NCI-H345 treated with DMSO at 0.1 percent for 48 hours (cell line): Measurements from ENCODE around the gene CPT2.

ENCODE experiments used
- DNase-seq: peaks from one replicate; lab custom pipeline; 2025; ENCODE audit not compliant: unreplicated experiment; lab: John Stamatoyannopoulos, UW

CPT2 gene

DNA sequence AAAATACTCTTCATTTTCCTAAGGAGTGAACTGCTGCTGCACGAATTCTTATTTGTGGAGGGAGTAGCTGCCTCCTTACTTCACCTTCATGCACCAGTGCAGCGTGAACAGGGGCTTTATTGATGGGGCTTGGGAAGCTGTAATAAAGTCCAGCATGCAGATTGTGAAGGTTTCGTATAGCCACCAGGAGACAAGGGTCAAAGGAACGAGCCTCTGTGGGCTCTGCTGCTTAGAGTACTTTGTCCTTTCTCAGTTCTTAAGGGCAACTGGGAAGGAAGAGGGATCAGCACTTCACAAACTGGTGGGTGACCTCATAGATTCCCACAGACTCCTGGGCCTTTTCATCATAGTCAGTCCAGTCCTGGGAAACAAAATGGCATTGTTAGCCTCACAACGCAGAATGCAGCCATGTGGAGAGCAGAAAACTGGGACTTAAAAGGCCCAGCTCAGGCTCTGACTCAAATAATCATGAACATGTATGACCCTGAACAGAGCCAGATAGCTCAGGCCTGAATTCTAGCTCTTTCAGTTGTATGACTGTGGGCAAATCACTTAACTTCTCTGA, 17.8 kb downstream of the CPT2 start:
- no peak for DNase-seq

DNA sequence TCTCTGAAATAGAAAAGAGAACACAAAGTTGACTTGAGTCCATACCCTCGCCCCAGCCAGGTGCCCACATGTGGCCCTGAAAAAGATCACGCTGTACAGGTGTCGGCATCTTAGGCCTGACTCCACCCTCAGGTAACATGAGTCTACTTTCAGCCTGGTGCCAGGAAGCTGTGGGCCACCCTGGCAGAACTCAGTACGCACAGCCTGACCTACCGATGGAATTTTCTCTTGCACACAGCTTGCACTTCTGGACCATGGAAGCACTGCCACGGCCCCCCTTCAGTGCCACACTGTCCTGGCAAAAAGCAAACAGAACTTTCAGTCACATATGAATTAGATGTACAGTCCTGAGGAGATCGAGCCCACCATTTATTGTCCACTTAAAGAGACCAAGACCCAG, 21.6 kb downstream of the CPT2 start:
- DNase-seq, result no peak

DNA sequence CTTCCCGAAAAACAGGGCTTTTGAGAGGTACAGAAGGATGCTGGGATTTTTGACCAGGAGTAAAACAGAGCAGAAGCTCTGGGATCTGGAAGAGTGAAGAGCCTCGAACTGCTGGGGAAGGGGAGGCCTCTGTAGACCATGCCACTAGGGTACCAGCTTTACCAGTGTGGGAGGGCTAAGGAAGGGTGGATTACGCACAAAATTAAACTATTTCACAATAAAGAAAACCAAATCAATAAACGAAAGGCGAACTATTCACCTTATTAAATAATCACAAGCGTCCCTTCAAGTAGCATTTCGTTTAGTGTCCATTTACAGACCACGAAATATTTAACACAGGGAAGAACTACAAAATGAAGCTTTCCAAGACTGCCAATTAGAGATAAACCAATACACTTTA, 23.1 kb downstream of the CPT2 start:
- no peak for DNase-seq

DNA sequence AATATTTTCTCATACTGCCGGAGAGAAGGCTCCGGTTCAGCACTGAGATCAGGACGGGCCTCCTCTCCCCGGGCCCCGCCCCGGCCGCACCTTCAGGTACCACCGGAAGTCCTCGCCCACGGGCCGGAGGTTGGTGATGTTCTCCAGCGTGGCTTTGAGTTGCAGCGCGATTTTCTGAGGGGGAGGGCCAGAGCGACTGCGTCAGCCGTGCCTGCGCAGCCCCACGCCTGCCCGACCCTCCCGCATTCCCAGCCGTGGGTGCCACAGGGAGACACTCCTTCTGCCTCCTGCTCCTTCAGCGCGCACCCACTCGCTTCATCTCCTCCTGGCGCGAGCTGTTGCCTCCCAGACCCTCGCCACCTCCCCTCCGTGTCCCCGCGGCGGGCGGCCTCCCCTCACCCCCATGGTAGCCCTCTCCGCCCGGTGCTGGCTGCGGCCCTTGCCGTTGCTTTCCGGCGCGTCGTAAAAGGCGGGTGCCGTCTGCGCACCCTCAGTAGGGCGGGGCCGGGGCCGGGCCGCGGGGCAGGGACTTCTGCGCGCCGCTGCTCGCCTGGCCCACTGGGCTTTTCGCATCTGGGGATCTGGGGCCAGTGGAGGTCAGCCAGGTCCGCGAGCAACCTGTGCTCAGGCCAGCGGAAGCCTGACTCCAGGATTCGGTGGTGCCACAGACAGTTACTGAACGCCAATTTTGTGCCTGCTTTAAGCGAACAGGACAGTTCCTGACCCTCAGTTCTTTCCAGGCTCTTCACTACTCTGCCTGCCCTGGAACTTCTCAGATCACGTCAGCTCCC, 23.7 kb downstream of the CPT2 start, which contains the start of gene CZIB:
Gene CZIB (minus strand): TSS at position 464 of the 791 bp plus-strand sequence. CDS start 59 bp downstream, at position 405.
- DNase-seq, result peak; percentile 92

DNA sequence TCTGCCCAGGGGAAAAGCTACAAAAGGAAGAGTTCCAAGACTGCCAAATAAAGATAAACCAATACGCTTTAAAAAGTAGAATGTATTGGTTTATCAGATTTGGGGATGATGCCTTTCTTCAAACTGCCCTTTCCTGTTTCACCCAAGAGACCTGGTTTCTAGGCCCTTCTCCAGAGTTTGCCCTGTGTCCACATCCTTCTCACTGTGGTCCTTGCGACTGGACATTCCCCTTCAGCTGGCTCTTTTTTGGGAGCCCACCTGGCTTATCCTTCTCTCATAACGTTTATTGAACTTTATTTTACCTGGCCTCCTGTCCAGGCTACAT, 24.3 kb downstream of the CPT2 start:
- DNase-seq, result no peak

DNA sequence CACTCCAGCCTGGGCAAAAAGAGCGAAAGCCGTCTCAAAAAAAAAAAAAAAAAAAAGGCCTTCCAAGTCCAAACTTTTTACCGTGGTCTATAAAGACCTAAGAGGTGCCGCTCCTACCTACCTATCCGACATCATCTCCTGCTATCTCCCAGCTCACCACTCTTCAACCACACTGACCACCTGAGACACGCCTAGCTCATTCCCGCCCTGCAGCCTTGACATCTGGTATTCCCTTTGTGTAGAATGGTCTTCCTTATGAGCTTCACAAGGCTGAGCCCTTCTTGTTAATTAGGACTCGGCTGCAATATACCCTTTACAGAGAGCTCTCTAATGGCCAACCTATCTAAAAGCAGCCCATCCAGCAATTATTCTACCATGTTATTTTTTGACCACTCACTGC, 41.0 kb downstream of the CPT2 start:
- no peak for DNase-seq

DNA sequence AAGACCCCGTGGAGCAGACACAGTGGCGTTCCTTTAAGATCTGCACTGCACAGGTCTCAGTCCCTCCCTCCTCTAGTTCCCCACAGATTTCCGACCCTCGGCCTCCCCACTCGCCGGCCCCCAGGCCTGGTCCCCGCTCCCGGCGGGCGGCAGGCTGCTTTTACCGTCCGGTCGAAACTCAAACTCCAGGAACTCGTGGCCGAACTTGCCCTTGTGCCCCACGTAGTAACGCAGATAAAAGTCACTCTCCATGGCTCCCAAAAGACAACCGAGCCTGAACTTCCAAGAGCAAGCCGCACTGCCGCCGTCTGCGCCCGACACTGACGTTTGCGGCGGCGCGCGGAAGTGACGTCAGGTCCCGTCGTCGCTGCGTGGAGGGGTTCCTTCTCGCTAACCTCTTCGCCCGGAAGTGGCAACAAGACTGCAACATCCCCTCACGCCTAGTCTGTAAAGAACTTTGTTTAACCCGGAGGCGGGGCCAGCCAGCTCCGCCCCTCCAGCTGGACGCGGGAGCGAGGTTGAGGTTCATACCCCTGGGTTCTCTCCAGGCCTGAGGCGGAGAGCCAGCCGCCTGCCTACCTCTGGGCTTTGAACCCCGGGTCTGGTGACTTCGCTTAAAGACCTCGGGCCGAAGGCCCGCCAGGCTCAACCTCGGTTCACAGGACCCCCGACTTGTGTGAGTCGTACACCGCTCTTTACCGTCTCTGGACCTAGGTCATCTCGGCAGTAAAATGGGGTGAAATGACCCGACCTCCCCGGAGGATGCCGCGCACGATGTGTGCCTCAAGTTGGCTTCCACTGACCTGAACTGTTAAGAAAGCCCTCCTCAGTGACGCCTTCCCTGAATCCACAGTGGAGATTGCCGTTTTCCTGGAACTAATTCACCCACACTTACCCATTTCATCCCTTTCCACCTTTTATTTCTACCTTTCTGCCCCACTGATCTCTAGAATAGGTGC, 41.9 kb downstream of the CPT2 start, which contains the start of gene MAGOH:
Gene MAGOH (minus strand): TSS at position 322 of the 959 bp plus-strand sequence. CDS start 70 bp downstream, at position 252.
- peak; percentile 82 for DNase-seq

DNA sequence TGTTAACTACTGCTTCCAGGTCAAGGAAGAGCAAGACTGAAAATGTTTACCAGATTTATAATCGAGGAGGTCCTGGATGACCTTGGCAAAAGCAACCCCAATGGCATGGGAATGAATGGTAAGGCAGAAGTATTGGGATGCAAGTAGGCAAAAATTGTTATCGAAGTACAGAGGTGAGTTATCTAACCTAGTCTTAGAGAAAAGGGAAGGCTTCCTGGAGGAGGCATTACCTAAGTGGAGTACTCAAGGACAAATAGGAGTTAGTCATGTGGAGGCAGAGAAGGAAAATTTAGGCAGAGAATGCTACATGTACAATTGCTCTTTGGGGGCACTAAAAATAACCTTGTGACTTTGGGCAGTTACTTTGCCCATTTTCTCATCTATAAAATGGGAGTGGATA, 45.2 kb downstream of the CPT2 start:
- no peak for DNase-seq

DNA sequence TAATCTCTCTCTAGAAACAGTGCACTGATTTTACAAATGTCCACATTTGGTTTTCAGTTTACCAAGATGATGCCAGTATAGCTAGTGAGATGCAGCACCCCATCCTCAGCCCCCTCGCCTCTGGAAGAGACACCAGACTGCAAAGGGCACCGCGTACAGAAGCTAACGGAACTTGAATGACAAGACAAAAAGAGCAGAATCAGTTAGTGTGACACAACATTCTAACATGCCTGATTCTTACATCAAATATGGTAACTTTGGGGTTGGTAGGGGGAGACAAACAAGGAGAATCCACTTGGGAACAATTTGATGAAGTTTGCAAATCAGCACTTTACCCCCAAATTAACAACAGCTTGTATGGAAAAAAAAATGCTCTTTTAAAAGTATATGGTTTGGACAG, 45.8 kb downstream of the CPT2 start:
- no peak for DNase-seq

DNA sequence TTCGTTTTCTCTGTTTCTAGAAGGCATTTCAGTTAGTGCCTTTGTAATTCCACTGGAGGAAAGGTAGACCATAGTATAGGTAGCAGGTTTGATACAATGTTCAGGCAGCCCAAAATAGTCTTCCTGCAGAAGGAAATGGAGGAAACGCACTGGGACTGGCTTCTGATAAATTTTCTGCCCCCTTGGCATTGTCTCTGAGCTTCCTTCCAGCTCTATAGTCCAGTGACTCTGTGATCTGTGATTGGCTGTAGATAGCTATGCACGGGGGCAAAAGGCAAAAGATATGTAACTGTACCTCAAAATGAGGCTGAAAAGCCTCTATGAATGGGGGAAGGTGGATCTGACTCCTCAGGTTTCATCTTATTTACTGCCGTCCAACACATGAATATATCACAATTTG, 47.5 kb downstream of the CPT2 start:
- no peak for DNase-seq

DNA sequence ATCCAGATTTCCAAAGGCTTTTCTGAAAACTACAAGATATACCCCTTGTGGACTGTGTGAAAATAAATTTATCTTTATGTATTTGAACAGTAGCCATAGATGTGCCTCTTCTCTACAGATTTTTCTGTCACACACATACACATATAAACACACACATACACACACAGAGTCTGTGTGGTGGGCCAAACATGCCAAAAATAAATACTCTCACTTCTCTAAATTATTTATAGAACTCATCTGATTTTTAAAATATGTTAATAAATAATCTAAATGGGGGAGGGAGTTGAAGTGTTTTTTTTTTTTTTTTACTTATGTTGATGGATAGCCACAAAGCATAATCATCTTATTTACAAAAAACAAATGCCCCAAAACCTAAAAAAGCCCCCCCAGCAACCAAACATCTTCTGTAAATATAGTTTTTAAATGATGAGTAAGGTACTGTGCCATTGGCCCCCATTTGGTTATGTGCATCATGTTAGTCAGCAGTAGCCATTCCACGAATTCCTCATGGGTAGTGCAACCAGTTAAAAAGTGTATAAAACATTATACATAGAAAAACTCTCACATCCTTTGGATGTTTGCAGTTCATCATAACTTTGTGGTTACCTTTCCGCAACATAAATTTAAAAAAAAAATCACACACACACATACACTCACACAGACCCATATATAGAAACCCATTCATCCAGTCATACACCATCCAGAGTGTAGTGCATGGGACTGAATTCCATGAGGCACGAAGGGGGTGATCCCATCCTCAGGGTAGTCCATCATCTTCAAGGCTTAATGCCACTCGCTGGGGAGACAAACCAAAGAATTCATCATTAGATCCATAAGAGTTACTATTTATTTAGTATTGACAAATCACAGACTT, 49.9 kb downstream of the CPT2 start:
- DNase-seq, result no peak

DNA sequence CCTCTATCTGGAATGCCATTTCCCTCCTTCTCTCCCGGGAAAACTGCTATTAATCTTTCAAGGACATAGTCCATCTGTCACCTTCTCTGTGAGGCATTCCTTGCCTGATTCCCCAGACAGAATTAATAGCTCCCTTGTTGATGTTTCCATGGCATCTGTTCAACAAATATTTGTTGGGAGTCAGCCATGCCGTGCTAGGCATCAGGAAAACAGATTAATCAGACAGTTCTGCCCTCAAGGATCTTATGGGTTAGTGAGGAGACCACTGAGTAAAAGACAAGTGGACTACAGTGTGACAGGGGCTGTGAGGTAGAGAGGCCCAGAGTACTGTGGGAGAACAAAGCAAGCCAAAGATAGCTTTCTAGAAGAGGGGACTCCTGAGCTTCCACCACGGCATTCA, 53.1 kb downstream of the CPT2 start:
- DNase-seq, result no peak

DNA sequence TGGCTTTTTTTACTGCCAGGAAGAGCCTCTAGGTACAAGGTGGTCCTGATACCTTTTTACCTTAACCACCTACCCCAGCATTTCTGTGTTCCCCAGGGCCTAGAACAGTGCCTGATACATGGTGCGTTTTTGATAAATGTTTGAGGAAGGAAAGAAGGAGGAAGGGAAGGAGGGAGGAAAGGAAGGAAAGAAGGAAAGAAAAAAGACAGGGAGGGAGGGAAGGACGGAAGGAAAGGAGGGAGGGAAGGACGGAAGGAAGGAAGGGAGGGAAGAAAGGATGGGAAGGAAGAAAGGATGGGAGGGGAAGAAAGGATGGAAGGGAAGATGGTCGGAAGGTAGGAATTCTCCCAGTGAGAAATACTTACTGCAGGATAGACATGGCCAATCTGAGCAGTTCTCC, 53.7 kb downstream of the CPT2 start:
- no peak for DNase-seq

DNA sequence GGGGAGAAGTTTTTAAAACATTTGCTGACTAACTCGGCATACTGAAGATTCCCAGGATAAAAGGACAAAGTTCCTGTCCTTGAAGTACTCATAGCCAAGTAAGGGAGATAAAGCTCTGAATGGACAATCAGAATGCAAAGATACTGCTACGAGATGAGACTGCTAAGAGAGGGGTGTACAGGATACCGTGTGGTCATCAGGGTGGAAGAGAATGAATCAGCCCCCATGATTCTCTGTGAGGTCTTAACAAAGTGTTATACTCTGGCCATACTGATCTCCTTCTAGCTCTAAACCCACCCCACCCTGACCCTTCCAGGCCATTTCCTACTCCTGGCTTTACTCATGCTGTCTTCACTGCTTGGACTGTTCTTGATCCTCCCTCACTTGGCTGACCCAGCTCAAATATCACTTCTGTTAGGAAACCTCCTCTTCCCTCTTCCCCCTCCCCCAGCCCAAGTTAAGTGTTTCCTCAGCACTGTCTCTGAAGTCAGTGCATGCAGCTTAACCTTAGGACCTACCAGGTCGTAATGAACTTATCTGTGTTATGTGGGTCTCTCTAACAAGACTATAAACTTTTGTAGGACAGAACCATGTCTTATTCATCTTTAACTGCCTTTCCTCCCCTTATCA, 57.5 kb downstream of the CPT2 start:
- DNase-seq, result no peak

DNA sequence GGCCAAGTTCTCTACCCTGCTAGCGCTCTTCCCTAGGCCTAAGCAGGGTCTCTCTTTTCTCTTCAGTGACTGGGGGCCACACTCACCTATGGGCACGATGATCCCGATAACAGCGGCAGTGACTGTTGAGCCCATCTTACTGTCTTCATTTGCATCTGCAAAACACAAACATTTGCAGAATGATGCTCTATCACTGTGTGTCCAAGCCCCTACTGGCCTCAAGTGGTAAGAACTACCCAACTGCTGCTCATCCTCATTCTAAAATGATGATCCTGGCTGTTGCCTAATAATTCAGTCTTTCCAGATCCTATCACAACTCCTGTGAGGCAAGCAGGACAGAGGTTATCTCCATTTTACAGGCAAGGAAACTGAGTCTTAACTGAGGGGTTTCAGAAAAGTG, 58.4 kb downstream of the CPT2 start:
- DNase-seq, result no peak

DNA sequence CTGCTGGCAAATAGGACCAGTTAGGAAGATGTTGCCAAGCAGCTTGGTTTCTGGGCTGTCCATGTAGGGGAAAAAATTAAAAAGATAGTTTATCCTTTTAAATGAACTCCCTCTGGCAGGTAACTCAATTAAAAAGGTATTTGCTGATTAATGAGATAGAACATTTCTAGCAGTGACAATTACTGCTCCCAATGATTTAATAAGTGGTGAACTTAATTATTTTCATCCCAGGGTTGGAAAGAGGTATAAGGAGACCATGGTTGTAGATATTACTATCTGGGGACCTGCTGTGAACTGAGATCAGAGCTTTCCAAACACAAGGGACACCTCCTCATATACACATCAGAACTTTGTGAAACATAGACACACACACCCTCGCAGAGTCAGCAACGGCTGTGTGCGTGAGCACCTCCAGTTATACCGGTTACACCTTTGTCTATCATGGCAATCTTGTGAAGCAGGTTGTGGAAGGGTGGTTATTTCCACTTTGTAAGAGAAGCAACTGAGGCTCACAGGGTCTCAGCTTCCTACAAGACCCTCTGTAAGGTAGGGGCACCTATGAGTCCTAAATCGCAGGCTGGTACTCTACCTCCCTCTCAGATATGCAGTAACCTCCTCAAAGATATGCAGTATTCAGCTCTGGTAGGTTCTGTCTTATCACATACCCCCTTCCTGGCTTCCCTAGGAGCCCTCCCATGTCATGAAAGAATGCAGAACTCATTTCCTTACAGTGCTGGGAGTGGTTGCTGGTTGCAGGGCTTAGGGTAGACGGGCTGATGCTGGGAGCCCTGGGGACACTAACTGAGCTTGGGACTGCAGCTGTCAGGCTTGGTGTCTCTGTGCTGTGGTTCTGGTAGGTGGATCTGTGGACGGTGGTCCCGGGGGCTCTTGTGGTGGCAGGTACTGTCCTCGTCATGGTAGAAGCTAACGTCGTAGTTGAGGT, 60.2 kb downstream of the CPT2 start:
- DNase-seq, result no peak

DNA sequence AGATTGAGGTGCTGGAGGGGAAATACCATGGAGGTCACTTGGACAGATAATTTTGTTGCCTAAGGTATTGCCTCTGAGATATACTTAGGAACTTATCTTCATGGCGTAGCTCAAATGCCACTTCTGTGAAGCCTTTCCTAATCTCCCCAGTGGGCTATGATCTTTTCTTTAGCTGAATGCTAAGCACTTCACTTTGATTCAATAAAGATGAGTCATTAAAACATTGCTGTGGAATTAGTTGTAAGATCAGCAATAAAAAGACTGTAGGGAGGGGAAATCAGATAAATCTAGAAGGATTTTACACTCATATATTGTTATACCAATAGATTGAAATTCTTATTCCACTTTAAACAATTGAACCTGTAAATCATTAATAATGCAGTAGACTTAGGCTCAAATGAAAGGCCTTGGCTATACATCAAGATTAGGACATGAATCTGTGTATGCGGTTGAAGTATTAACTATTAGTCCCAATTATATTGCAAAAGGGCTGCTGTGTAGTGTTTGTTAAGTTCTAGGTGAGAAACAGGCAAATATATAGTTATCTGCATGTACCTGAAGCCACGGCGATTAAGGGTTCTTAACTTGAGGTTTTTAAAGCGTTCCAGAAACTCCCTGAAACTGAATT, 60.9 kb downstream of the CPT2 start:
- DNase-seq, result no peak

DNA sequence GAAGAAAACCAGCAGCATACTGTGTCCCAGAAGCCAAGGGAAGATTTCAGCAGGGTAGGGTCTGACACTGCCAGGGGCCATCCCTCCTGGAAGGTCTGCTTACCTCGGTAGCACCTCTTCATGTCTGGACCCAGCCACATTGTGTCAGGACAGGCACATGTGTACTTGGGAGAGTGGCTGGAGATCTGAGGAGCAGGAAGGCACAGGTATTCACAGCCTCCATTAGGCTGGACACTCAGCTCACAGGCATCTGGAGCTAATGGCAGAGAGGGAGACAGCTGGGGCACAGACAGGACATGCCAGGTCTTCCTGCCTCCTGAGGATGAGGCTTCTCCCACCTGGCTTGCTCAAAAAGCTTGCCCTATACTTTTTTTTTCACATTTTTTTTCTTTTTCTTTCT, 61.6 kb downstream of the CPT2 start:
- no peak for DNase-seq

DNA sequence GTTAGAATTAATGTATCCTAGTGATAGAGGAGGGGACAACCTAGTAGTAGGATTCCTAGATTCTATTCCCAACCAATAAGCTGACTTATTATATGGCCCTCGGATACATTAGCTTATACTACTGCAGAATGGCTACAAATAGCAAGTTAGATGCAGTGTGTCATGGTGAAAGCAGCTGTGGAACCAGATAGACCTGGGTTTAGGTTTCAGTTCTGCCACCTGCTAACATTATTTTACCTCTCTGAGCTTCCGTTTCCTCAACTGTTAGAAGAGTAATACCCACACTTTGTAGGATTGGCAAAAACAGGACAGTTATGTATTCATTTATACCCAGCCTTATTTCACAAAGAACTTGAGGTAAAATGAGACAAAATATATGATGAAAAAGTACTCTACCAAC, 63.3 kb downstream of the CPT2 start:
- no peak for DNase-seq
